ENCODE measurements around the gene HCFC1R1. TPM values are rescaled to one million over a fixed set of nuclear protein-coding genes. Genes with fewer than 3 reads are reported as not detected.
A peak's percentile ranks its signal among the peaks of the same experiment; 100 is the strongest.

The HCFC1R1 gene
- total RNA-seq, 1 experiment from 2014 or later = 60.0 TPM

DNA sequence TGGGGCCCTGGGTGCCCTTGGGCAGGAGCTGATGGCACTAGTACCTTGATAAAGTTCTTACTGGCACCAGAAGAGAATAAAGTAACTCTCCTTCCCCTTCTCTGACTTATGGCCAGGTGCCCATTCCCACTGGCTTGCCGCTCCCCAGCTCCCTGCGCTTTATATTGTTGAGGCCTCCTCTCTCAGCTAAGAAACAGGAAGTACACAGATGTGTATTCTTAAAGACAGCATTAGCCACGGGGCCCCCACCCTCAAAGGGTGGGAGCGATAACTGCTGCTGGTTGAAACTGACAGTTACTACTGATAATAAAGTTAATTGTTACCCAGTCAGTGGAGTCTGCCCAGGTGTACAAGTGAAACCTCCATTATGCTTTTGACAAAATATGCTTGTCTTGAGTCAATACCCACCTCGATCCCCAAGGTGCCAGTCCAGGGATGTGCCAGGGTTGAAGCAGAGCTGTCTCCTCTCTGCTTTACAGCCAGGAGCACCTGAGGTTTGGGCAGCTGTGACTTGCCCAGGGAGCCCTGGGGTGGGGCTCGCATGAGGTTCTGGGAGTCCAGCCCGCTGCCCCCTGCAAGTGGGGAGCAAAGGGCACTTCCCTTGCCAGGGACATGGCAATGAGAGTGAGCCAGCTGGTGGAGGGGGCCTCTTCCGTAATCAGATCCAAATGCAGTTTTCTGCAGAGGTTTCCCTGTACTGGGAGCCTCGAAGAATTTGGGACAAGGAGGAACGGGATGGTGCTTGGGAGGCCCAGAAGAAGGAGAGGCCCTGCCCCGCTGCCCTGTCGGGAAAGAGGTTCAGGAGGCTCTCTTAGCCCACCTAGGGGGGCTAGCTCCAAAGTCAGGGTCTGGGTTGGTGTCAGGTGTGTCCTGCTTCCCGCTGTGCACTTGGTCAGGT is 16.4 kb downstream of the HCFC1R1 start (continued):
- no peak for TF ChIP-seq REST (IDR thresholded peaks at IDR 0.05; ENCODE audit: low read depth)
- no peak for TF ChIP-seq ZFX (IDR thresholded peaks at IDR 0.05)
- TF ChIP-seq FOSL1 (IDR thresholded peaks at IDR 0.05; ENCODE audit: low read depth) = no peak
- TF ChIP-seq SRF (IDR thresholded peaks at IDR 0.05; ENCODE audit: low read depth) = no peak
- TF ChIP-seq CEBPB (IDR thresholded peaks at IDR 0.05; ENCODE audit: low read depth) = no peak
- no peak for TF ChIP-seq EGR1 (IDR thresholded peaks at IDR 0.05; ENCODE audit: low read depth)
- TF ChIP-seq JUND (IDR thresholded peaks at IDR 0.05) = no peak
- TF ChIP-seq EZH2phosphoT487 (IDR thresholded peaks at IDR 0.05; ENCODE audit: borderline replicate concordance) = no peak
- TF ChIP-seq EZH2 (IDR thresholded peaks at IDR 0.05) = no peak

DNA sequence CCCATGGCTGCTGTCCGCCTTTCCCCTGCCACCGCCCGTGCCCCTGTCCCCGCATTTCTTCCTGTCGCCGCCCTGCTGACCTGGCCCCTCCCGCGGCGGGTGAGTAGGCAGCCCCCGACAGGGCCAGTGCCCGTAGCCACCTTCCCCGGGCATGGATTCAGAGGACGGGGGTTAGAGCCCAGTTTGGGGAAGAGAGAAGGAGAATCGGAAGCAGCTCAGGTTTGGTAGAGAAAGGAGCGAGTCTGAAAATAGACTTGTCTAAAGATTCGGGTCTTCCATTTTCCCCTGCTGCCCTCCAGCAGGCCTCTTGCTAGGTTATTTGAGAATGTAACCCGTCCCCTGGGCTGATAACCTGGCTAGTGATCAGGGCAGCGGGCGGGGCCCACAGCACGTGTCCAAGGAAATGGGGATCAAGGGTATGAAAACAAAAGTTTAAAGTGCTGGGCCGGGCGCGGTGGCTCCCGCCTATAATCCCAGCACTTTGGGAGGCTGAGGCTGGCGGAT is 18.9 kb downstream of the HCFC1R1 start:
- DNase-seq (ENCODE audit: low read depth, low spot score) = no peak
- Histone ChIP-seq H4K20me1 (ENCODE audit: insufficient read depth) (no peaks in the 10 kb centered on the region), H3K9me3 (ENCODE audit: control insufficient read depth in 1 of 2, insufficient read depth in 1 of 2, low read depth in 1 of 2, low read length in 2 of 2) (no peaks in the 10 kb centered on the region), H3K79me2 (ENCODE audit: insufficient read depth, low read length) (no peaks in the 10 kb centered on the region), H3K4me1 (ENCODE audit: control insufficient read depth in 1 of 2, insufficient read depth in 2 of 2, low read length in 2 of 2) (peaks cover 34 to 58% of the 10 kb centered on the region in 2 experiments), H3K27ac (ENCODE audit: low read depth, low read length) (no peak overlapping the region), H3K36me3 (ENCODE audit: control insufficient read depth in 1 of 2, insufficient read depth in 2 of 2, low read length in 2 of 2) (no peaks in the 10 kb centered on the region), H3K9ac (ENCODE audit: low read length) (peak overlapping the region; percentile 63), H3K4me3 (replicated peaks in 1 of 2; ENCODE audit: low read depth in 1 of 2, low read length in 2 of 2) (peak overlapping the region; percentile 49 to 60), H3K9me2 (ENCODE audit: insufficient read depth) (no peaks in the 10 kb centered on the region), H2AFZ (ENCODE audit: low read depth, low read length, poor library complexity, severe bottlenecking) (peak overlapping the region; percentile 48), H3K27me3 (ENCODE audit: insufficient read depth, low read length) (no peaks in the 10 kb centered on the region), H3K4me2 (ENCODE audit: low read length) (peak overlapping the region; percentile 93)
- BruUV-seq (replicated peaks) = no TSS peak
- ChIA-PET CTCF (interaction anchor here (2.5 to 3.0 kb wide), 2 partner anchors 23 to 27 kb away, joined by 12 to 29 read pairs; no protein-coding TSS in a partner anchor), RAD21 (ENCODE audit: low non-redundant PET in 1 of 2, low total read pairs in 2 of 2, uncharacterized antibody in 2 of 2, unreplicated experiment in 2 of 2) (interaction anchor here in 1 of 2 experiments (1.4 kb wide), 1 partner anchor 23 kb away, joined by 7 read pairs; no protein-coding TSS in a partner anchor), POLR2A (interaction anchor here (11.4 kb wide), 1 partner anchor 17 kb away, joined by 188 read pairs; the partner anchor contains the start of genes CLDN6, HCFC1R1, THOC6 and TNFRSF12A)
- intact Hi-C loops (cut with micrococcal nuclease) = loop anchor here (2.0 kb wide), 1 partner anchor 20 kb away; the partner anchor contains the start of gene THOC6
- ATAC-seq = no peak
- TF ChIP-seq ATF3 (IDR thresholded peaks at IDR 0.05) (no peak), CBX3 (IDR thresholded peaks at IDR 0.05; ENCODE audit: low read depth) (no peak), EZH2phosphoT487 (IDR thresholded peaks at IDR 0.05; ENCODE audit: borderline replicate concordance) (no peak), SP1 (IDR thresholded peaks at IDR 0.05; ENCODE audit: low read depth) (no peak), FOSL1 (IDR thresholded peaks at IDR 0.05; ENCODE audit: low read depth) (no peak), RAD21 (IDR thresholded peaks at IDR 0.05; ENCODE audit: low read depth) (no peak), ELF1 (IDR thresholded peaks at IDR 0.05; ENCODE audit: borderline replicate concordance, low read depth) (no peak)
- TF ChIP-seq, protein P1, sequence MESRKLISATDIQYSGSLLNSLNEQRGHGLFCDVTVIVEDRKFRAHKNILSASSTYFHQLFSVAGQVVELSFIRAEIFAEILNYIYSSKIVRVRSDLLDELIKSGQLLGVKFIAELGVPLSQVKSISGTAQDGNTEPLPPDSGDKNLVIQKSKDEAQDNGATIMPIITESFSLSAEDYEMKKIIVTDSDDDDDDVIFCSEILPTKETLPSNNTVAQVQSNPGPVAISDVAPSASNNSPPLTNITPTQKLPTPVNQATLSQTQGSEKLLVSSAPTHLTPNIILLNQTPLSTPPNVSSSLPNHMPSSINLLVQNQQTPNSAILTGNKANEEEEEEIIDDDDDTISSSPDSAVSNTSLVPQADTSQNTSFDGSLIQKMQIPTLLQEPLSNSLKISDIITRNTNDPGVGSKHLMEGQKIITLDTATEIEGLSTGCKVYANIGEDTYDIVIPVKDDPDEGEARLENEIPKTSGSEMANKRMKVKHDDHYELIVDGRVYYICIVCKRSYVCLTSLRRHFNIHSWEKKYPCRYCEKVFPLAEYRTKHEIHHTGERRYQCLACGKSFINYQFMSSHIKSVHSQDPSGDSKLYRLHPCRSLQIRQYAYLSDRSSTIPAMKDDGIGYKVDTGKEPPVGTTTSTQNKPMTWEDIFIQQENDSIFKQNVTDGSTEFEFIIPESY (IDR thresholded peaks at IDR 0.05; ENCODE audit: extremely low read depth, insufficient replicate concordance, low read length) = no peak

Measured in HCT116 (cell line).